ENCODE measurements around the gene CLPTM1L. TPM values are rescaled to one million over a fixed set of nuclear protein-coding genes. Genes with fewer than 3 reads are reported as not detected.
"Not testable (repeated sequence)": the region's sequence is repeated elsewhere in the genome, so short reads cannot be mapped to it uniquely, and the experiment has no call there.

The CLPTM1L gene
- total and polyA plus RNA-seq, 2 donors (not counting 1 experiment from before 2014, with no cell fraction given) = 78.4 to 99.9 TPM

DNA sequence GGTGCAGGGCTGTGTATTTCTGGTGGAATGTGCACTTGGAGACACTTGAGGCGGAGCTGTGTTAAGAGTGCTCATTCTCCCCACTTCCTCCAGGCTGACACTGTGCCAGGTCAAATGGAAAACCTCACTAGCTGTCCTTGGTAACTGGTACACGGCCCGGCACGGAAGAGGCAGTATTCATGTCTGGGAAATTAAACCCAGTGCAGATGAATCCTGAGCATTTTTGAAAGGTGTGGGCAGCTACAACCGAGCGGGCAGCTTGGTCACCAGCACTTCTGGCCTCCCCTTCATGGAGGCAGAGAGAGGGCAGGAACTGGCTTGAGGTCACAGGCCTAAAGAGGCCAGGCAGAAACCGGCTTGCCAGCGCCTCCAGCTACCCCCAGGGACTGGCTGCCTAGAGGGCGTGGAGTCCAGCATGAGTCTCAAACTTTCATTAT is 1.6 kb downstream of the CLPTM1L start:
- POLR2A ChIA-PET = interaction anchor here (0.5 to 1.6 kb wide), 2 partner anchors 15 to 43 kb away, joined by 3 to 4 read pairs; no protein-coding TSS in a partner anchor
- peak overlapping the region in 1 of 5 experiments; percentile 81 for H3K4me3 ChIP-seq (ENCODE audit: control extremely low read depth in 1 of 5, extremely low read depth in 1 of 5, insufficient read depth in 1 of 5, low read depth in 2 of 5, low read length in 4 of 5)
- peaks cover 0 to 37% of the 10 kb centered on the region in 2 experiments for H3K36me3 ChIP-seq (replicated peaks in 1 of 2; ENCODE audit: control extremely low read depth in 1 of 2, control insufficient read depth in 1 of 2, extremely low read depth in 1 of 2, insufficient read depth in 2 of 2, low read length in 1 of 2)

DNA sequence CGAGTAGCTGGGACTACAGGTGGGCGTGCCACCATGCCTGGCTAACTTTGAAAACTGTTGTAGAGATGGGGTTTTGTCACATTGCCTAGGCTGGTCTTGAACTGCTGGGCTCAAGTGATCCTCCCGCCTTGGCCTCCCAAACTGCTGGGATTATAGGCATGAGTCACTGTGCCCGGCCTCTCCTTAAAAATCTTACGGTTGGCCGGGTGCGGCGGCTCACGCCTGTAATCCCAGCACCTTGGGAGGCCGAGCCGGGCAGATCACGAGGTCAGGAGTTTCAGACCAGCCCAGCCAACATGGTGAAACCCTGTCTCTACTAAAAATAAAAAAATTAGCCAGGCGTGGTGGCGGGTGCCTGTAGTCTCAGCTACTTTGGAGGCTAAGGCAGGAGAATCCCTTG is 2.2 kb downstream of the CLPTM1L start:
- H3K27ac ChIP-seq (ENCODE audit: low read length in 2 of 2); H2AFZ ChIP-seq (ENCODE audit: insufficient read depth, low read depth, low read length, poor library complexity, severe bottlenecking); H3K4me3 ChIP-seq (ENCODE audit: control extremely low read depth in 1 of 5, extremely low read depth in 1 of 5, insufficient read depth in 1 of 5, low read depth in 2 of 5, low read length in 4 of 5); H3K27me3 Mint-ChIP-seq; H3K9me3 Mint-ChIP-seq (ENCODE audit: insufficient read depth); DNase-seq; H3K27ac Mint-ChIP-seq; H3K9ac ChIP-seq (ENCODE audit: low read length); ATAC-seq (ENCODE audit: low read depth); H3K9me3 ChIP-seq (ENCODE audit: control extremely low read depth in 1 of 3, control insufficient read depth in 2 of 3, insufficient read depth in 1 of 3, low read length in 2 of 3); H3K27me3 ChIP-seq (replicated peaks in 1 of 4; ENCODE audit: control extremely low read depth in 1 of 4, control insufficient read depth in 3 of 4, insufficient read depth in 4 of 4, low read length in 3 of 4); H3K4me3 Mint-ChIP-seq: not testable (repeated sequence)
- intact Hi-C loops (cut with micrococcal nuclease) = loop anchor here (10.0 kb wide), 1 partner anchor 142 kb away; no protein-coding TSS in a partner anchor
- H3K4me2 ChIP-seq (replicated peaks; ENCODE audit: low read depth, low read length, poor library complexity, severe bottlenecking) = peak overlapping the region; percentile 4
- H3K79me2 ChIP-seq (ENCODE audit: control insufficient read depth, insufficient read depth, low read length) = peaks cover 64% of the 10 kb centered on the region
- WGBS (ENCODE audit: insufficient coverage) = 78% methylated on average over 14 of the region's 14 CpGs
- peaks cover 29% of the 10 kb centered on the region for H3K4me1 Mint-ChIP-seq
- H3K36me3 ChIP-seq (replicated peaks in 1 of 2; ENCODE audit: control extremely low read depth in 1 of 2, control insufficient read depth in 1 of 2, extremely low read depth in 1 of 2, insufficient read depth in 2 of 2, low read length in 1 of 2) = peaks cover 0 to 44% of the 10 kb centered on the region in 2 experiments
- CTCF ChIA-PET = interaction anchor here (1.2 kb wide), 1 partner anchor 301 kb away, joined by 3 read pairs; no protein-coding TSS in a partner anchor
- POLR2A ChIA-PET = interaction anchor here (1.6 kb wide), 1 partner anchor 44 kb away, joined by 4 read pairs; no protein-coding TSS in a partner anchor
- H4K20me1 ChIP-seq (ENCODE audit: control insufficient read depth, insufficient read depth, low read length, poor library complexity, severe bottlenecking) = peaks cover 21% of the 10 kb centered on the region
- peaks cover 19 to 36% of the 10 kb centered on the region in 2 donors for H3K4me1 ChIP-seq (ENCODE audit: control insufficient read depth in 2 of 2, insufficient read depth in 2 of 2, low read length in 2 of 2)

More for the DNA sequence above, 1.6 kb downstream of the CLPTM1L start:
- WGBS (ENCODE audit: insufficient coverage) = 81% methylated on average over 6 of the region's 9 CpGs
- H3K27ac ChIP-seq (ENCODE audit: low read length in 2 of 2) = no peak overlapping the region
- DNase-seq (no peak), ATAC-seq (ENCODE audit: low read depth) (no peak)
- intact Hi-C loops (cut with micrococcal nuclease) = loop anchor here (10.0 kb wide), 1 partner anchor 141 kb away; no protein-coding TSS in a partner anchor
- no peak for TF ChIP-seq EZH2 (IDR thresholded peaks at IDR 0.05; ENCODE audit: borderline replicate concordance, insufficient read depth, low read depth, low read length, poor library complexity, severe bottlenecking)
- TF ChIP-seq, protein P1, sequence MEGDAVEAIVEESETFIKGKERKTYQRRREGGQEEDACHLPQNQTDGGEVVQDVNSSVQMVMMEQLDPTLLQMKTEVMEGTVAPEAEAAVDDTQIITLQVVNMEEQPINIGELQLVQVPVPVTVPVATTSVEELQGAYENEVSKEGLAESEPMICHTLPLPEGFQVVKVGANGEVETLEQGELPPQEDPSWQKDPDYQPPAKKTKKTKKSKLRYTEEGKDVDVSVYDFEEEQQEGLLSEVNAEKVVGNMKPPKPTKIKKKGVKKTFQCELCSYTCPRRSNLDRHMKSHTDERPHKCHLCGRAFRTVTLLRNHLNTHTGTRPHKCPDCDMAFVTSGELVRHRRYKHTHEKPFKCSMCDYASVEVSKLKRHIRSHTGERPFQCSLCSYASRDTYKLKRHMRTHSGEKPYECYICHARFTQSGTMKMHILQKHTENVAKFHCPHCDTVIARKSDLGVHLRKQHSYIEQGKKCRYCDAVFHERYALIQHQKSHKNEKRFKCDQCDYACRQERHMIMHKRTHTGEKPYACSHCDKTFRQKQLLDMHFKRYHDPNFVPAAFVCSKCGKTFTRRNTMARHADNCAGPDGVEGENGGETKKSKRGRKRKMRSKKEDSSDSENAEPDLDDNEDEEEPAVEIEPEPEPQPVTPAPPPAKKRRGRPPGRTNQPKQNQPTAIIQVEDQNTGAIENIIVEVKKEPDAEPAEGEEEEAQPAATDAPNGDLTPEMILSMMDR (IDR thresholded peaks at IDR 0.05) = no peak
- H3K4me2 ChIP-seq (replicated peaks; ENCODE audit: low read depth, low read length, poor library complexity, severe bottlenecking) = peak overlapping the region; percentile 89
- CTCF ChIA-PET = interaction anchor here (0.7 to 5.6 kb wide), 3 partner anchors 37 to 420 kb away, joined by 3 to 26 read pairs (median 3); no protein-coding TSS in a partner anchor
- no peak overlapping the region for H2AFZ ChIP-seq (ENCODE audit: insufficient read depth, low read depth, low read length, poor library complexity, severe bottlenecking)
- peaks cover 58% of the 10 kb centered on the region for H3K79me2 ChIP-seq (ENCODE audit: control insufficient read depth, insufficient read depth, low read length)
- H3K9me3 ChIP-seq (ENCODE audit: control extremely low read depth in 1 of 3, control insufficient read depth in 2 of 3, insufficient read depth in 1 of 3, low read length in 2 of 3) = no peaks in the 10 kb centered on the region
- no peaks in the 10 kb centered on the region for H3K27me3 Mint-ChIP-seq
- no peak overlapping the region for H3K9ac ChIP-seq (ENCODE audit: low read length)
- no peaks in the 10 kb centered on the region for H3K9me3 Mint-ChIP-seq (ENCODE audit: insufficient read depth)
- H3K4me1 ChIP-seq (ENCODE audit: control insufficient read depth in 2 of 2, insufficient read depth in 2 of 2, low read length in 2 of 2) = peaks cover 19 to 36% of the 10 kb centered on the region in 2 donors
- H3K27ac Mint-ChIP-seq = peak overlapping the region; percentile 81
- peaks cover 29% of the 10 kb centered on the region for H3K4me1 Mint-ChIP-seq
- H3K4me3 Mint-ChIP-seq = peak overlapping the region; percentile 76
- peaks cover 21% of the 10 kb centered on the region for H4K20me1 ChIP-seq (ENCODE audit: control insufficient read depth, insufficient read depth, low read length, poor library complexity, severe bottlenecking)
- no peaks in the 10 kb centered on the region for H3K27me3 ChIP-seq (replicated peaks in 1 of 4; ENCODE audit: control extremely low read depth in 1 of 4, control insufficient read depth in 3 of 4, insufficient read depth in 4 of 4, low read length in 3 of 4)
